IgD-negative memory B cell (primary cell): ENCODE results near the gene FAM13A. TPM values are rescaled to one million over a fixed set of nuclear protein-coding genes. Genes with fewer than 3 reads are reported as not detected.
"Not testable (repeated sequence)": the region's sequence is repeated elsewhere in the genome, so short reads cannot be mapped to it uniquely, and the experiment has no call there.

Experiments
- H3K27ac Mint-ChIP-seq, 3 donors: one replicate each; pipeline ENCODE4 v1.8.0; 2020 to 2022; ENCODE audit warnings: mild to moderate bottlenecking in 3 of 3, mixed read lengths in 3 of 3, moderate library complexity in 1 of 3
- H3K27me3 Mint-ChIP-seq: one replicate; pipeline ENCODE4 v1.8.0; 2021; ENCODE audit warnings: mixed read lengths
- H3K36me3 Mint-ChIP-seq: one replicate; pipeline ENCODE4 v1.8.0; 2020; ENCODE audit warnings: mild to moderate bottlenecking, mixed read lengths
- H3K4me1 Mint-ChIP-seq, 3 donors: one replicate each; pipeline ENCODE4 v1.8.0; 2020 to 2022; ENCODE audit warnings: mixed read lengths in 3 of 3, mild to moderate bottlenecking in 1 of 3
- H3K4me3 Mint-ChIP-seq, 4 donors: one replicate each; pipeline ENCODE4 v1.8.0; 2020 to 2022; ENCODE audit warnings: mild to moderate bottlenecking in 4 of 4, mixed read lengths in 4 of 4, moderate library complexity in 3 of 4
- H3K9me3 Mint-ChIP-seq, 3 donors: one replicate each; pipeline ENCODE4 v1.8.0; 2020 to 2021; ENCODE audit warnings: mixed read lengths in 3 of 3, mild to moderate bottlenecking in 1 of 3
- polyA plus RNA-seq: library from polyadenylated mRNA; unstranded; fragments of 300-500 nt; fragmentation: Illumina TruSeq; gene quantifications from one replicate; pipeline ENCODE4 v1.2.3, GENCODE V29; 2021

Gene FAM13A
- polyA plus RNA-seq, 1 donor from 2014 or later, result 2.3 TPM

DNA sequence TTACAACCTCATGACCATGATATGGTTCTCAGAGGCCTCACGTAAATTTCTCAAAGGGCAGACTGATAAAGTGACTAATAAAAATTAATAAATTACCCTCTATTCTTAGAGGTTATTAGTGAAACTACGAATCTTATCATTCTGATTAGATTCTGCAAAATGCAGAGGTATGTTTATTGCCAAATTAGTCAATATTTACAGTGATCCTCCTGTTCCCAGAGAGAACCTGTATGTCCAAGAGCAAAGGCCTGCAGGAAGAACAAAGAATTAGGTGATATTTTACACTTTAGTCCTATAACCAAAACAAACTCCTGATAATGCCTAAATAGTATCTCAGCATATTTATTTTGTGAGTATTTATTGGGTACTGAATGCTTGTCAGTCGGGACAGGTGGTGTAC, 58.1 kb downstream of the FAM13A start:
- Mint-ChIP-seq H3K36me3 (peaks cover 3% of the 10 kb centered on the region), H3K9me3 (no peaks in the 10 kb centered on the region), H3K4me3 (no peak overlapping the region), H3K27ac (no peak overlapping the region), H3K27me3 (peaks cover 1% of the 10 kb centered on the region), H3K4me1 (no peaks in the 10 kb centered on the region)

DNA sequence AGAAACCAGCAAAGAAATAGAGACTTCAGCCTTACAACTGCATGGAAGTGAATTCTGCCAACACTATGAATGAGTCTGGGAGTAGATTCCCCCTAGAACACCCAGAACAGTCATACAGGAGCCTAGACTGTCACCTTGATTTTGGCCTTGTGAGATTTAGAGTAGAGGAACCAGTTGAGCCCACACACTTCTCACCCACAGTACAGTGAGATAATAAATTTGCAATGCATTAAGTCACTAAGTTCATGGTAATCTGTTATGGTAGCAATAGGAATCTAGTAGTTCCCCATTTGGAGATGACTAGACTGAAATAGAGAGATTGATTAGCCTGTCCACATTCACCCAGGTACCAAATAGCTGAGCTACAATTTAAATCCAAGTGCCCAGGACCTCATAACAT, 59.0 kb downstream of the FAM13A start:
- no peak overlapping the region for H3K4me3 Mint-ChIP-seq
- no peaks in the 10 kb centered on the region for H3K9me3 Mint-ChIP-seq
- peaks cover 3% of the 10 kb centered on the region for H3K36me3 Mint-ChIP-seq
- H3K27ac Mint-ChIP-seq, result no peak overlapping the region
- no peaks in the 10 kb centered on the region for H3K4me1 Mint-ChIP-seq
- peaks cover 1% of the 10 kb centered on the region for H3K27me3 Mint-ChIP-seq

GRCh38 chr4:88995874-88996273, 61.1 kb downstream of the FAM13A start:
- Mint-ChIP-seq H3K27ac (peak overlapping the region in 1 of 3 donors; percentile 54), H3K36me3 (no peaks in the 10 kb centered on the region), H3K27me3 (no peaks in the 10 kb centered on the region), H3K4me3 (no peak overlapping the region), H3K4me1 (no peaks in the 10 kb centered on the region), H3K9me3 (no peaks in the 10 kb centered on the region)

- not testable (repeated sequence) for H3K4me1 Mint-ChIP-seq, H3K9me3 Mint-ChIP-seq, H3K27ac Mint-ChIP-seq, H3K4me3 Mint-ChIP-seq, H3K27me3 Mint-ChIP-seq, H3K36me3 Mint-ChIP-seq
These were observed 61.7 kb downstream of the FAM13A start for GRCh38 chr4:88995257-88995656.

GRCh38 chr4:88993246-88993645, 63.7 kb downstream of the FAM13A start:
- Mint-ChIP-seq H3K27me3 (no peaks in the 10 kb centered on the region), H3K4me1 (no peaks in the 10 kb centered on the region), H3K27ac (no peak overlapping the region), H3K36me3 (no peaks in the 10 kb centered on the region), H3K9me3 (no peaks in the 10 kb centered on the region), H3K4me3 (no peak overlapping the region)

- no peaks in the 10 kb centered on the region for H3K9me3 Mint-ChIP-seq
These were observed 65.2 kb downstream of the FAM13A start for GRCh38 chr4:88991746-88992145.

GRCh38 chr4:88989990-88990389, 67.0 kb downstream of the FAM13A start:
- H3K4me3 Mint-ChIP-seq, result no peak overlapping the region
- no peaks in the 10 kb centered on the region for H3K27me3 Mint-ChIP-seq
- H3K9me3 Mint-ChIP-seq, result no peaks in the 10 kb centered on the region
- no peak overlapping the region for H3K27ac Mint-ChIP-seq
- H3K36me3 Mint-ChIP-seq, result peaks cover 2% of the 10 kb centered on the region
- no peaks in the 10 kb centered on the region for H3K4me1 Mint-ChIP-seq

More at GRCh38 chr4:88991746-88992145, 65.2 kb downstream of the FAM13A start:
- H3K27ac Mint-ChIP-seq, result no peak overlapping the region
- no peak overlapping the region for H3K4me3 Mint-ChIP-seq
- H3K36me3 Mint-ChIP-seq, result peaks cover 1% of the 10 kb centered on the region
- no peaks in the 10 kb centered on the region for H3K27me3 Mint-ChIP-seq
- no peaks in the 10 kb centered on the region for H3K4me1 Mint-ChIP-seq

DNA sequence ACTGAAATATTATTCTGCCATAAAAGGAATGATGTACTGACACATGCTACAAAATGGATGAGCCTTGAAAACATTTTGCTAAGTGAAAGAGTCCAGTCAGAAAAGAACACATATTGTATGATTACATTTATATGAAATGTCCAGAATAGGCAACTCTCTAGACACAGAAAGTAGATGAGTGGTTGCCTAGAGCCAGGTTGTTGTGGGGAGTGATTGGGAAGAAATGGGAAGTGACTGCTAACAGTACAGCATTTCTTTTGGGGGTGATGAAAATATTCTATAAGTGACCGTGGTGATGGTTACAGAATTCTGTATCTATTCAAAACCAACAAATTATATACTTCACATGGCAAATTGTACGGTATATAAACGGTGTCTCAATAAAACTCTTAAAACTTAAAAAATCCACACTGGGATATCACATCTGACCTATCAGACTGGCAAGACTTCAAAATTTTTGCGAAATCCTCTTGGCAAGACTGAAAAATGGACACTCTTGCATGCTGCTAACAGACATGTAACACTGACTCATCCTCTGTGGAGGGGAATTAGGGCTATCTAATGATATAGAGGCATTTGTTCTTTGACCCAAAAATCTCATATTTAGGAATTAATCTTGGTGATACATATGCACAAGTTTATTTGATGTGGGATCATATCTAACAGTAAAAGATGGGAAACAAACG, 71.8 kb downstream of the FAM13A start:
- Mint-ChIP-seq H3K4me1 (no peaks in the 10 kb centered on the region), H3K4me3 (no peak overlapping the region), H3K9me3 (no peaks in the 10 kb centered on the region), H3K27me3 (no peaks in the 10 kb centered on the region), H3K27ac (no peak overlapping the region), H3K36me3 (peaks cover 2% of the 10 kb centered on the region)

- Mint-ChIP-seq H3K9me3 (no peaks in the 10 kb centered on the region), H3K4me3 (no peak overlapping the region), H3K27ac (no peak overlapping the region)
These were observed 74.2 kb downstream of the FAM13A start for GRCh38 chr4:88982757-88983156.

GRCh38 chr4:88981993-88982392, 75.0 kb downstream of the FAM13A start:
- Mint-ChIP-seq H3K27me3 (no peaks in the 10 kb centered on the region), H3K4me1 (no peaks in the 10 kb centered on the region), H3K9me3 (no peaks in the 10 kb centered on the region), H3K27ac (no peak overlapping the region), H3K36me3 (peaks cover 2% of the 10 kb centered on the region), H3K4me3 (no peak overlapping the region)

More at GRCh38 chr4:88982757-88983156, 74.2 kb downstream of the FAM13A start:
- H3K4me1 Mint-ChIP-seq, result no peaks in the 10 kb centered on the region
- peaks cover 2% of the 10 kb centered on the region for H3K36me3 Mint-ChIP-seq
- H3K27me3 Mint-ChIP-seq, result no peaks in the 10 kb centered on the region

DNA sequence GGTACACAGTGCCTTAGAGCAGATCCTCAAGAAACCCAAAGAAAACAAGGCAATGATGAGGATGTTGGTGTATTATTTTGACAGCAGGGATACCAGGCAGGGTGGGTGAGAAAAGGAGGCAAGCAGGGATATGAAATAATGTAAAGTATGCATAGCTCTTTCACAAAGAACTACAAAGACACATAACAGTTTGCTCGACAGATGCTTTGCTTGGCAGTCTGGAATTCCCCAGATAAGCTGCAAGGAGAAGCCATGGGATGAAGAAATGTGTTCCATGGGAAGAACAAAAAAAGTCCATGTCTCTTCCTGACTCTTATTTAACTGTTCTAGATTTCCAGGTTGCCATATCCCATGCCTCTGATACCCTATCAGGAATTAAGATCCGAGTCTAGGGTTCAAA, 75.4 kb downstream of the FAM13A start:
- H3K27me3 Mint-ChIP-seq, result no peaks in the 10 kb centered on the region
- no peaks in the 10 kb centered on the region for H3K9me3 Mint-ChIP-seq
- H3K27ac Mint-ChIP-seq, result peak overlapping the region in 1 of 3 donors; percentile 62
- no peak overlapping the region for H3K4me3 Mint-ChIP-seq
- no peaks in the 10 kb centered on the region for H3K36me3 Mint-ChIP-seq
- no peaks in the 10 kb centered on the region for H3K4me1 Mint-ChIP-seq

DNA sequence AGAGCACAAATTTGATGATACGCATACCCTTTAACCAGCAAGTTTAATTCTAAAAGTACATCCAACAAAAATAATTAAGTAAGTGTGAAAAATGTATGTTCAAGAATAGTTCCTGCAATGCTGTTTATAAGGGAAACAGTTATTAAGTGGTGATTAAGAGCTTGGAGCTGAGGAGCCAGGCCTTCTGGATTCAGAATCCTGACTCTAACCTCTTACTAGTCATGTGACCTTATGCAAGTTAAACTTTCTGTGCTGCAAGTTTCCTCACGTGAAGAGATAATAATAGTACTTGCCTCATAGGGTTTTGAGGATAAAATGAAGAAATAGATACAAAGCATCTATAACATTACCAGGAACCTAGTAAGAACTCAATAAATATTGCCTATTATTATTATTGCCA, 77.7 kb downstream of the FAM13A start:
- H3K36me3 Mint-ChIP-seq, result no peaks in the 10 kb centered on the region
- H3K27me3 Mint-ChIP-seq, result peaks cover 3% of the 10 kb centered on the region
- H3K4me3 Mint-ChIP-seq, result no peak overlapping the region
- H3K4me1 Mint-ChIP-seq, result no peaks in the 10 kb centered on the region
- H3K27ac Mint-ChIP-seq, result no peak overlapping the region
- peaks cover 0 to 4% (median 2%) of the 10 kb centered on the region in 3 donors for H3K9me3 Mint-ChIP-seq

- H3K27ac Mint-ChIP-seq, result no peak overlapping the region
- peaks cover 3% of the 10 kb centered on the region for H3K27me3 Mint-ChIP-seq
- no peaks in the 10 kb centered on the region for H3K4me1 Mint-ChIP-seq
- H3K36me3 Mint-ChIP-seq, result no peaks in the 10 kb centered on the region
- H3K4me3 Mint-ChIP-seq, result no peak overlapping the region
- H3K9me3 Mint-ChIP-seq, result peaks cover 2 to 11% (median 10%) of the 10 kb centered on the region in 3 donors
These were observed 80.3 kb downstream of the FAM13A start for GRCh38 chr4:88976775-88977035.

GRCh38 chr4:88975958-88976774, 80.8 kb downstream of the FAM13A start:
- Mint-ChIP-seq H3K4me3 (no peak overlapping the region), H3K4me1 (no peaks in the 10 kb centered on the region)

DNA sequence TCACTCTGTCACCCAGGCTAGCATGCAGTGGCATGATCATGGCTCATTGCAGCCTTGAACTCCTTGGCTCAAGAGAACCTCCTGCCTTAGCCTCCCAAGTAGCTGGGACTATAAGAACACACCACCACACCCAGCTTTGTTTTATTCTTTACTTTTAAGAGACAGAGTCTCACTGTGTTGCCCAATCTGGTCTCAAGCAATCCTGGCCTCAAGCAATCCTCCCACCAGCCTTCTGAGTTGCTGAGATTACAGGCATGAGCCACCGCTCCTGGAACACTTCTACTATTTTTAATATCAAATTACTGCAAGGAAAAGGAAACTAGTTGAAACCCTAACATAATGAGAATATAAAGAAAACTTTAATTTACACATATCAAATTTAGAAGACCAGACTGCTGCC, 85.4 kb downstream of the FAM13A start:
- no peaks in the 10 kb centered on the region for H3K36me3 Mint-ChIP-seq
- peaks cover 4% of the 10 kb centered on the region for H3K27me3 Mint-ChIP-seq
- H3K4me3 Mint-ChIP-seq, result no peak overlapping the region
- no peaks in the 10 kb centered on the region for H3K4me1 Mint-ChIP-seq
- H3K9me3 Mint-ChIP-seq, result peaks cover 2 to 11% (median 10%) of the 10 kb centered on the region in 3 donors
- H3K27ac Mint-ChIP-seq, result no peak overlapping the region

More at GRCh38 chr4:88975958-88976774, 80.8 kb downstream of the FAM13A start:
- Mint-ChIP-seq H3K9me3 (peaks cover 2 to 11% (median 10%) of the 10 kb centered on the region in 3 donors), H3K27me3 (peaks cover 3% of the 10 kb centered on the region), H3K36me3 (no peaks in the 10 kb centered on the region), H3K27ac (no peak overlapping the region)

- H3K4me3 Mint-ChIP-seq, result no peak overlapping the region
- no peak overlapping the region for H3K27ac Mint-ChIP-seq
- no peaks in the 10 kb centered on the region for H3K36me3 Mint-ChIP-seq
- peaks cover 2% of the 10 kb centered on the region for H3K27me3 Mint-ChIP-seq
- no peaks in the 10 kb centered on the region for H3K4me1 Mint-ChIP-seq
- H3K9me3 Mint-ChIP-seq, result peaks cover 2 to 11% (median 10%) of the 10 kb centered on the region in 3 donors
These were observed 87.2 kb downstream of the FAM13A start for GRCh38 chr4:88969746-88970145.
